Hepatic stellate cell (primary cell): ENCODE results near the gene ETDA.
"Not testable (repeated sequence)": the region's sequence is repeated elsewhere in the genome, so short reads cannot be mapped to it uniquely, and the experiment has no call there.

ENCODE experiments used
- DNase-seq: peaks from one replicate; pipeline ENCODE4 v3.0.0; 2011; ENCODE audit warnings: low spot score

The ETDA gene

DNA sequence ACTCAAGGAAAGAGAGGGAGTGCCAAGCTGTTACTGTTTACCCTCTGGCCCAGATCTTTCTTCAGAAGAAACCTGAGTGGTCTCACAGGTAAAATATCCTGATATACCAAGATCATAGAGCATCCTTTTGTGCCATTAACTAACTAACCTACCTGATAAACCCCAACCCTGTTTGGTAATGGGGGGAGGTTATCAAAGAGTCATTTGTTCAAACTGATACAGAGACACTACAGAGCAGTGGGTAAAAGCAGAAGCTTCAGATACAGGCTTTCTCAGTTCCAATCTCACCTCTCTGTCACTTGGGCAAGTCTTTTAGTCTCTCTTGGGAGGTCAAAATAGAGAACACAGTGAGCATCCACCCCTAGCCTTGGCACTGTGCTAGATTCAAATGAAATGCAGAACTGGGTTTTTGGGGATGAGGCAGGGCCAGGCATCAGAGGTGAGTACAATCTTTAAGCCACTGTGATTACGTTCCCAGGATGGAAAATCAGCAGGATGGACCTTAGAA, at the start of gene ETDA:
TSS of gene ETDA (plus strand) at position 51 of the 508 bp plus-strand sequence. CDS start 1,216 bp downstream, outside the sequence.
- not testable (repeated sequence) for DNase-seq

- not testable (repeated sequence) for DNase-seq
These were observed 45.4 kb upstream of the ETDA start for GRCh38 chrX:135206427-135206826.

GRCh38 chrX:135213200-135213844, 38.5 kb upstream of the ETDA start:
- DNase-seq = no peak

GRCh38 chrX:135245989-135246388, 5.9 kb upstream of the ETDA start:
- not testable (repeated sequence) for DNase-seq

DNA sequence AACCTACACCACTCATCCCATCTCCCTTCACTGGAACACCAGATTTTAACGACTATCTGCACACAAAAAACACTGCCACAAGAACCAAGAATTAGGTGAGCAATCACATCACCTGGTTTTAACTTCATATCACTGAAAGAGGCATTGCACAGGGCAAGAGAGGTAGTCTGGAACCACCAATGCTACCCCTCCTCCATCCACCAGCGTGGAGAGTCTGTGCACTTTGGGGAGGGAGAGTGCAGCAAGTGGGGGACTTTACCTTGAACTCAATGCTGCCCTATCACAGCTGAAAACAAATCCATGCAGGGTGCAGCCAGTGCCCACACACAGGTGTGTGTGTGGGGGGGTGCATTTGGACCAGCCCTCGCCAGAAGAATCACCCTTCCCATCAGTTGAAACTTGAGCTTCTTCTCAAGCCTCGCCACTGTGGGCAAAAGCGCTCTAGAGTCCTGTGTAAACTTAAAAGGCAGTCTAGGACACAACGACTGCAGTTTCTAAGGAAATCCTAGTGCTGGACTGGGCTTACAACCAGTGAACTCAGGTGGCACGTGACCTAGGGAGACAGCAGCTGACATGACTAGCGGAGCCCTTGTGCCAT, 4.3 kb downstream of the ETDA start:
- DNase-seq = not testable (repeated sequence)

DNA sequence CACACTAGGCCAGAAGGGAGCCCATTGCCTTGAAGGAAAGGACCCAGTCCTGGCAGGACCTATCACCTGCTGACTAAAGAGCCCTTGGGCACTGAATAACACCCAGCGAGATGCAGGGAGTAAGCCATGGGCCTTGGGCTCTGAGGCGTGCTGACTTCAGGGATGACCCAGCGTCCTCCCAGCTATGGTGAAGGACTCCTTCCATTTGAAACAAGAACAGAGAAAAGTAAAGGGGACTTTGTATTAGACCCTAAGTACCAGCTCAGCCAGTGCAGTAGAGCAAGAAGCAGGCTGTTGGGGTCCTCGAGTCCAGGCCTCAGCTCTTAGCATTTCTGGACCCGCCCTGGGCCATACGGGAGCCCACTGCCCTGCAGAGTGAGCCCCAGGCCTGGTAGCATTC, 5.1 kb downstream of the ETDA start:
- DNase-seq = no peak

DNA sequence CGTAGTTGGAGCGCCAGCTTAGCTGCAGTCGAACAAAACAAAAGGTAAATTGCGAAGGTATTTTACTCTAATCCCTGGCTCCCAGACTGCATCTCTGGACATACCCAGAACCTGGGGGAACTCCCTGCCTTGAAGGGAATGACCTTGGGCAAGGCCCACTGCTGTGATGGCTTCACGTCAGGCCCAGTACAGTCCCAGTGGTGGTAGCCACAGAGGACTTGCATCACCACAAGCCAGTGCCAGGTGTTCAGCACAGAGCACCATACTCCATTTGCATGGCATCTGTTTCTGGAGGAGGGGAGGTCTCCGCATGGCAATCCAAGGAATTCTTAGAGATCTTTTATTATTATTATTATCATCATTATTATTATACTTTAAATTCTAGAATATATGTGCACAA, 5.6 kb downstream of the ETDA start:
- DNase-seq = no peak

- DNase-seq = not testable (repeated sequence)
These were observed 9.1 kb downstream of the ETDA start for GRCh38 chrX:135260976-135261375.

GRCh38 chrX:135263376-135263775, 11.5 kb downstream of the ETDA start:
- not testable (repeated sequence) for DNase-seq

DNA sequence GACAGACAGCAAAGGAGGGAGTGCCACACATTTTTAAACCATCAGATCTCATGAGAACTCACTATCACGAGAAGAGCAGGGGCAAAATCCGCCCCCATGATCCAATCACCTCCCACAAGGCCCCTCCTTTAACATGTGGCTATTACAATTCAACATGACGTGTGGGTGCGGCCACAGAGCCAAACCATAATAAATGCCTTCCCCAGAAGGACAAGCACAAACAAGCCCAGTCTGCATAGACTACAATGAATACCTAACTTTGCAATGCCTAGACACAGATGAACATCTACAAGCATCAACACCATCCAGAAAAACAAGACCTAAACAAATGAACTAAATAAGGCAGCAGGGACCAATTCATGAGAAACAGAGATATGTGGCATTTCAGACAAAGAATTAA, 12.3 kb downstream of the ETDA start:
- DNase-seq = no peak

DNA sequence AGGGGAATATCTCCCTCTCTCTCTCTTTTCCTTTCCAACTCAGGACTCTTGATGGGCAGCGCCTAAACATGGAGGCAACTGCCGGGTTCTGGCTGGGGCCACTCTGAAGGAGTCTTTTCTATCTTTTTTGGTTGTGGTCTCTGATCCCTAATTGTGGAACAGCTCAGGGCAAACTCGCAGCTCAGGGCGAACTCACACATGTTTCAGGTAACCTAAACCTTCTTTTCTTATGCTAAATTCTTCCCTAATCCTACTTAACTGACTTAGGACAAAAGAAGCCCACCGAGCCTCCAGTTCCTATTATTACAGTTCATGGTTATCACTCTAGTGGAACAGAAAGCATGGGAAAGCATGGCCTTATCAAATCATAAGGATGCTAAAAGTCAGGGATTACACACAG, 21.3 kb downstream of the ETDA start:
- no peak for DNase-seq

DNA sequence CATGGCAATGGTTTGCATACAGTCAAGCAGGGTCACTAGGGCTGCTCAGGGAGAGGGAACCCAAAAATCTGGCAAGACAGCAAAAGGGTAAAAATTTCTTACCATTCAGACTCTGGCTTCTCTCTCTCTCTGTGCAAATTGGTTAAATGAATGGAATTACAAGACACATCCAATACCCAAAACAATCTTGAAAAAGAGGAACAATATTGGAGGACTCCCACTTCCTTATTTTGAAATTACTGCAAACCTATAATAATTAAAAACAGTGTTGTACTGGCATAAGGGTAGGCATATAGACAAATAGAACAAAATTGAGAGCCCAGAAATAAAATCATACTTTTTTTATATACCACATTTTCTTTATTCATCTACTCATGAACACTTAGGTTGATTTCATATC, 24.1 kb downstream of the ETDA start:
- DNase-seq = no peak

DNA sequence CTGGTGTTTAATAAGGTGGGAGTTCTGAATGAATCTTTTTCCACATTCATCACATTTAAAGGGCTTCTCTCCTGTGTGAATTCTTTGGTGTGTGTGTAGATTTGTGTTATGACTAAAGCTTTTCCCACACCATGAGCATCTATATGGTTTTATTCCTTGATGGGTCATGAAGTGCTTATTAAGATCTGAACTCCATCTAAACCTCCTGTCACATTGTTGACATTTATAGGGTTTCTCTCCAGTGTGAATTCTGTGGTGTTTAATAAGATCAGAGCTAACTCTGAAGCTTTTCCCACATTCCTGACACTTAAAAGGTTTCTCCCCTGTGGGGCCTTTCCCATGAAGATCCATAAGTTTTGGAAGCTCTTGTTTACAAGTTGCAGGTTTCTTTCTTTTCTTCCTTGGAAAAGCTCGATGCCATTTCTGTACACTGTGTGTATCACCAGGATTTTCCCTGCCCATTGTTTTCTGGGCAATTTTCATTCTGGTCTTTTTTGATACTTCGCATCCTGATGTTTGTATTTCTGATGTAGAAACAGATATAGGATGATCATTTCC, 35.5 kb downstream of the ETDA start:
- DNase-seq = no peak

- DNase-seq = no peak
These were observed 43.5 kb downstream of the ETDA start for GRCh38 chrX:135295238-135295943.

DNA sequence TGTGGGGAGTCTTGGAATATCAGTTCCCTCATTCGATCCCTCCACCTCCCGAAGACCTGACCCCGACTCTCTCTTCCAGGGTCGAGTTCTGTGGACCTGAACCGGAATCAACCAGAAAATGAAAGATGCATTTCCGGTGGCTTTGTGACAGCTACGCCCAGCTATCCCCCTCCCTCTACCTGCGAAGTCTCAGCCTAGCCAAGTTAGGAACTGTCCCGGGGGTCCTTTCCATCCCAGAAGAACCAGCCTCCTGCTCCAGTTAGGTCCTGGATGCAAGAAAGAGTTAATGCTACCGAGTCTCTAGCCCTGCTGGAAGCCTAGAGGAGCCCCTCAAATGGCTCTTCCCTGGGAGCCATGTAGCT, 44.1 kb downstream of the ETDA start:
- no peak for DNase-seq

DNA sequence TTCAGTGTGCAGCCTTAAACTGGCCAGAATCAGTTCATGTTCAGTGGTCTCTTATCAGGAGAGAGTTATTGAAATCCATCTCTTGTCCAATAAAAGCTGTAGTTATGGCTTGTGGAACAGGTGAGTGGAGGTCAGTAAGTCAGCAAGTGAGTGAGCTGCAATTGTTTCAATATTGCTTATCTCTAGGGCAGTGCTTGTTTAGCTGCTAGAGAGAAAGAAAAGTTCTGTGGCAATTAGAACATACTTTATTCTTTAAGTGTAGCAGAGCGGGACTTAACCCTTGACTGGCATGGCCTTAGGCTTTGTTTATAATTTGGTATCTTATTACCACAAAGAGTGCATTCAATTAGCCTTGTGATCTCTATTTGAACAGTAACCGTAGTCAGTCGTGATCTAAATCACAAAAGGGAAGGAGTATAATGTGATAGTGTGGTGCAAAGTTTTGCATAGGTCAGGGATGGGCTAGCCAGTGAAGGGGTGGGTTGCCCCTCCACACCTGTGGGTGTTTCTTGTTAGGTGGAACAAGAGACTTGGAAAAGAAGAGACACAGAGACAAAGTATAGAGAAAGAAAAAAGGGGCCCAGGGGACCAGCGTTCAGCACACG, 50.5 kb downstream of the ETDA start:
- no peak for DNase-seq
